Suprapubic skin (tissue), 4 donors: ENCODE measurements around the gene SHKBP1. TPM values are rescaled to one million over a fixed set of nuclear protein-coding genes. Genes with fewer than 3 reads are reported as not detected.
"Not testable (repeated sequence)": the region's sequence is repeated elsewhere in the genome, so short reads cannot be mapped to it uniquely, and the experiment has no call there.

Experiments
- DNase-seq, 2 donors: peaks; one replicate each; pipeline ENCODE4 v3.0.0-alpha.2; 2019; ENCODE audit warnings: low spot score in 2 of 2
- H3K27ac ChIP-seq: fragments of 200-600 bp; sonication (generic); one replicate; pipeline ENCODE4 v1.5.1; 2019
- H3K27me3 ChIP-seq: fragments of 200-600 bp; sonication (generic); one replicate; pipeline ENCODE4 v1.5.1; 2019
- H3K36me3 ChIP-seq: fragments of 200-600 bp; sonication (generic); one replicate; pipeline ENCODE4 v1.5.1; 2019
- H3K4me1 ChIP-seq: fragments of 200-600 bp; sonication (generic); one replicate; pipeline ENCODE4 v1.5.1; 2019
- H3K4me3 ChIP-seq: fragments of 200-600 bp; sonication (generic); one replicate; pipeline ENCODE4 v1.5.1; 2019; ENCODE audit warnings: mild to moderate bottlenecking
- H3K9me3 ChIP-seq: fragments of 200-600 bp; sonication (generic); one replicate; pipeline ENCODE4 v1.5.1; 2019
- EP300 ChIP-seq: sonication (generic); formaldehyde crosslinking; IDR thresholded peaks from one replicate; pipeline ENCODE4 v1.6.1; 2017; ENCODE audit warnings: antibody characterized with exemption
- POLR2A ChIP-seq, 2 donors: fragments of 450-650 bp; IDR thresholded peaks; one replicate each; pipeline ENCODE4 v1.6.1; 2017; ENCODE audit warnings: antibody characterized with exemption in 2 of 2, mild to moderate bottlenecking in 2 of 2, moderate library complexity in 2 of 2
- POLR2AphosphoS5 ChIP-seq, 3 donors: sonication (generic); formaldehyde crosslinking; IDR thresholded peaks; one replicate each; pipeline ENCODE4 v1.6.1; 2017; ENCODE audit warnings: antibody characterized with exemption in 3 of 3
- WGBS: methylation state at CpG from one replicate; pipeline ENCODE4 v1.1.5; 2018; 5-methylcytosine and 5-hydroxymethylcytosine counted together
- total RNA-seq, 4 donors: library from RNA; depleted of rRNA; stranded (reverse); fragments of >200 nt; gene quantifications; one replicate each; pipeline ENCODE4 v1.1.0, GENCODE V29; 2016
- TF ChIP-seq, protein P1 (sequence below), 2 donors: fragments of 200-600 bp in 1 of 2; fragments of 450-650 bp in 1 of 2; sonication (generic) in 1 of 2; IDR thresholded peaks; one replicate each; pipeline ENCODE4 v1.5.1; 2016 to 2019; ENCODE audit warnings: antibody characterized with exemption in 2 of 2, mild to moderate bottlenecking in 1 of 2, moderate library complexity in 1 of 2

Gene SHKBP1
- total RNA-seq, 4 donors from 2014 or later = 42.2 to 58.3 (median 51.1) TPM

DNA sequence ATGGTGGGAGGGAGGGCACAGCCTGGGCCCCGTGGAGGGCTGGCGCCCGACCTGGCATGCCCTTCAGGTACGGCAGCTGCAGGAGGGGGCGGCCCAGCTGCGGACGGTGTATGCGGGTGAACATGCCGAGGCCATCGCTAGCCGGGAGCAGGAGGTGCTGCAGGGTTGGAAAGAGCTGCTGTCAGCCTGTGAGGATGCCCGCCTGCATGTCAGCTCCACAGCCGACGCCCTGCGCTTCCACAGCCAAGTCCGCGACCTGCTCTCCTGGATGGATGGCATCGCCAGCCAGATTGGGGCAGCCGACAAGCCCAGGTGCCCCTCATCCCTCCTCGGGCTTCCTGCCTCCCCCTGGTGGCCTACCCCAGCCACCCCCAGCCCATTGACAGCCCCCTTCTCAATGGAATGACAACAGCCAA, 16.6 kb upstream of the SHKBP1 start:
- Histone ChIP-seq H3K27ac (no peak overlapping the region), H3K4me1 (no peaks in the 10 kb centered on the region), H3K36me3 (no peaks in the 10 kb centered on the region), H3K4me3 (no peak overlapping the region), H3K9me3 (no peaks in the 10 kb centered on the region), H3K27me3 (peaks cover 15% of the 10 kb centered on the region)
- WGBS = 58% methylated on average over 16 of the region's 20 CpGs
- no peak for DNase-seq
- TF ChIP-seq EP300 (no peak), POLR2A (IDR thresholded peaks at IDR 0.05) (no peak), POLR2AphosphoS5 (IDR thresholded peaks at IDR 0.05) (no peak)
- TF ChIP-seq, protein P1, sequence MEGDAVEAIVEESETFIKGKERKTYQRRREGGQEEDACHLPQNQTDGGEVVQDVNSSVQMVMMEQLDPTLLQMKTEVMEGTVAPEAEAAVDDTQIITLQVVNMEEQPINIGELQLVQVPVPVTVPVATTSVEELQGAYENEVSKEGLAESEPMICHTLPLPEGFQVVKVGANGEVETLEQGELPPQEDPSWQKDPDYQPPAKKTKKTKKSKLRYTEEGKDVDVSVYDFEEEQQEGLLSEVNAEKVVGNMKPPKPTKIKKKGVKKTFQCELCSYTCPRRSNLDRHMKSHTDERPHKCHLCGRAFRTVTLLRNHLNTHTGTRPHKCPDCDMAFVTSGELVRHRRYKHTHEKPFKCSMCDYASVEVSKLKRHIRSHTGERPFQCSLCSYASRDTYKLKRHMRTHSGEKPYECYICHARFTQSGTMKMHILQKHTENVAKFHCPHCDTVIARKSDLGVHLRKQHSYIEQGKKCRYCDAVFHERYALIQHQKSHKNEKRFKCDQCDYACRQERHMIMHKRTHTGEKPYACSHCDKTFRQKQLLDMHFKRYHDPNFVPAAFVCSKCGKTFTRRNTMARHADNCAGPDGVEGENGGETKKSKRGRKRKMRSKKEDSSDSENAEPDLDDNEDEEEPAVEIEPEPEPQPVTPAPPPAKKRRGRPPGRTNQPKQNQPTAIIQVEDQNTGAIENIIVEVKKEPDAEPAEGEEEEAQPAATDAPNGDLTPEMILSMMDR (IDR thresholded peaks at IDR 0.05) = no peak

DNA sequence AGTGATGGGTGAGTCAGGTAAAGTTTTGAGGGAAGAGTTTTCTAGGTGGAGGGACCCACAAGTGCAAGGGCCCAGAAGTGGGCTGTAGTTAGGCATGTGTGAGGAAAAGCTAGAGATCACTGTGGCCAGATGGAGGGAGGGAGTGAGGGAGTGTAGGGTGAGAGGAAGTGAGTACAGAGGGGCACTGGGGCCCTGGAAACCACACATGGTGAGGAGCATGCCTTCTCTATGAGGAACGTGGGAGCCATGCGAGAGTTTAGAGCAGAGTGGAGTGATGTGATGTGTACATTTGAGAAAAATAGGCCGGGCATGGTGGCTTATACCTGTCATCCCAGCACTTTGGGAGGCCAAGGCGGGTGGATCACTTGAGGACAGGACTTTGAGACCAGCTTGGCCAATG, 14.7 kb upstream of the SHKBP1 start:
- TF ChIP-seq, protein P1 (IDR thresholded peaks at IDR 0.05) = no peak
- no peak for TF ChIP-seq EP300
- no peak for TF ChIP-seq POLR2A (IDR thresholded peaks at IDR 0.05)
- no peak for TF ChIP-seq POLR2AphosphoS5 (IDR thresholded peaks at IDR 0.05)
- no peaks in the 10 kb centered on the region for H3K36me3 ChIP-seq
- H3K4me3 ChIP-seq = no peak overlapping the region
- H3K27me3 ChIP-seq = peaks cover 24% of the 10 kb centered on the region
- no peak overlapping the region for H3K27ac ChIP-seq
- WGBS = 75% methylated on average over 4 of the region's 4 CpGs
- no peak for DNase-seq
- no peaks in the 10 kb centered on the region for H3K9me3 ChIP-seq
- no peaks in the 10 kb centered on the region for H3K4me1 ChIP-seq

DNA sequence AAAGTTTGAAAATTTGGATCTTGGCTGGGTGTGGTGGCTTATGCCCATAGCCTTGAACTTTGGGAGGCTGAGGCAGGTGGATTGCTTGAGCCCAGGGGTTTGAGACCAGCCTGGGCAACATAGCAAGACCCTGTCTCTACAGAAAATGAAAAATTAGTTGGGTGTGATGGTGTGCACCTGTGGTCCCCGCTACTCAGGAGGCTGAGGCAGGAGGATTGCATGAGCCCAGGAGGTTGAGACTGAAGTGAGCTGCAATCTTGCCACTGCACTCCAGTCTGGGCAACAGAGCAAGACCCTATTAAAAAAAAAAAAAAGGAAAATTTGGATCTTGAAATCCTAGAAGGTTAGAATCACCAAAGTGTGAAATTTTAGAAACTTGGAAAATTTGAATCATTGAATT, 12.1 kb upstream of the SHKBP1 start:
- not testable (repeated sequence) for DNase-seq, H3K4me3 ChIP-seq, H3K27ac ChIP-seq, H3K36me3 ChIP-seq, H3K4me1 ChIP-seq, H3K9me3 ChIP-seq
- peaks cover 39% of the 10 kb centered on the region for H3K27me3 ChIP-seq
- 80% methylated on average over 1 of the region's 1 CpG for WGBS

DNA sequence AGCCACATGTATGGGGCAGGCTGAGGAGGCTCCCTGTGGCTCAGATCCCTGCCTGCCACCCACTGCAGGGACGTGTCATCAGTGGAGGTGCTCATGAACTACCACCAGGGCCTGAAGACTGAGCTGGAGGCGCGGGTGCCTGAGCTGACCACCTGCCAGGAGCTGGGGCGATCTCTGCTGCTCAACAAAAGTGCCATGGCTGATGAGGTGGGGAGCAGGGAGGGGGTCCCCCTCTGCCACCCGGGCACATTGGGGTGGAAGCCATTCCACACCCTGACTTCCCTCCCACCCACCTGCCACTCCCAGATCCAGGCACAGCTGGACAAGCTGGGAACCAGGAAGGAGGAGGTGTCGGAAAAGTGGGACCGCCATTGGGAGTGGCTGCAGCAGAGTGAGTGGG, 11.3 kb upstream of the SHKBP1 start:
- H3K4me3 ChIP-seq = no peak overlapping the region
- no peak for DNase-seq
- 81% methylated on average over 6 of the region's 7 CpGs for WGBS
- peaks cover 18% of the 10 kb centered on the region for H3K4me1 ChIP-seq
- no peak overlapping the region for H3K27ac ChIP-seq
- H3K9me3 ChIP-seq = no peaks in the 10 kb centered on the region
- peaks cover 39% of the 10 kb centered on the region for H3K27me3 ChIP-seq
- TF ChIP-seq POLR2A (IDR thresholded peaks at IDR 0.05) (no peak), POLR2AphosphoS5 (IDR thresholded peaks at IDR 0.05) (no peak), EP300 (no peak)
- TF ChIP-seq, protein P1 (IDR thresholded peaks at IDR 0.05) = no peak
- no peaks in the 10 kb centered on the region for H3K36me3 ChIP-seq

DNA sequence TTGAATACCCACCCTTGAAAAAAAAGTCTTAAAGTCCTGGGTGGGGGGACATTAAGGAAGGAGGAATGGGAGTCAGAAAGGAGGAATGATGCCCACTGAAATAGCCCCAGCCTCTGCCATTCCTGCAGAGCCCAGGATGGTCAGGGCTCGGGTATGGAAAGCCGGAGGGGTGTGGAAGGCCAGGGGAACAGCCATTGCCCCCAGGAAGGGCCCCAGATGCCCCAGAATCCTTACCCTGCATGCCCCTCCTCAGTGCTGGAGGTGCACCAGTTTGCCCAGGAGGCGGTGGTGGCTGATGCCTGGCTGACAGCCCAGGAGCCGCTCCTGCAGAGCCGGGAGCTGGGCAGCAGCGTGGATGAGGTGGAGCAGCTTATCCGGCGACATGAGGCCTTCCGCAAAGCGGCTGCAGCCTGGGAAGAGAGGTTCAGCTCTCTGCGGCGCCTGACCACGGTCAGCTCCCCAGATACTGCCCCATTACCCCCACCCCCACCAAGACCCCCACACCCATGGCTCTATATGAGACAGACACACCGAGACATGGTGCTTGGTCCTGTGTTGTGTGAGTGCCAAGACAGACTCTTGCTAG, 10.7 kb upstream of the SHKBP1 start:
- Histone ChIP-seq H3K27ac (no peak overlapping the region), H3K36me3 (no peaks in the 10 kb centered on the region), H3K4me3 (no peak overlapping the region), H3K4me1 (peaks cover 21% of the 10 kb centered on the region), H3K27me3 (peaks cover 39% of the 10 kb centered on the region), H3K9me3 (no peaks in the 10 kb centered on the region)
- no peak for DNase-seq
- WGBS = 80% methylated on average over 3 of the region's 14 CpGs
- TF ChIP-seq EP300 = no peak
- no peak for TF ChIP-seq POLR2AphosphoS5 (IDR thresholded peaks at IDR 0.05)
- no peak for TF ChIP-seq POLR2A (IDR thresholded peaks at IDR 0.05)
- TF ChIP-seq, protein P1 (IDR thresholded peaks at IDR 0.05) = no peak
